NCI-H524 (cell line): ENCODE measurements around the gene RPL13.

Experiments used
- DNase-seq, 2 experiments: peaks; one replicate each; lab custom pipeline; 2025; lab: John Stamatoyannopoulos, UW

RPL13 gene

DNA sequence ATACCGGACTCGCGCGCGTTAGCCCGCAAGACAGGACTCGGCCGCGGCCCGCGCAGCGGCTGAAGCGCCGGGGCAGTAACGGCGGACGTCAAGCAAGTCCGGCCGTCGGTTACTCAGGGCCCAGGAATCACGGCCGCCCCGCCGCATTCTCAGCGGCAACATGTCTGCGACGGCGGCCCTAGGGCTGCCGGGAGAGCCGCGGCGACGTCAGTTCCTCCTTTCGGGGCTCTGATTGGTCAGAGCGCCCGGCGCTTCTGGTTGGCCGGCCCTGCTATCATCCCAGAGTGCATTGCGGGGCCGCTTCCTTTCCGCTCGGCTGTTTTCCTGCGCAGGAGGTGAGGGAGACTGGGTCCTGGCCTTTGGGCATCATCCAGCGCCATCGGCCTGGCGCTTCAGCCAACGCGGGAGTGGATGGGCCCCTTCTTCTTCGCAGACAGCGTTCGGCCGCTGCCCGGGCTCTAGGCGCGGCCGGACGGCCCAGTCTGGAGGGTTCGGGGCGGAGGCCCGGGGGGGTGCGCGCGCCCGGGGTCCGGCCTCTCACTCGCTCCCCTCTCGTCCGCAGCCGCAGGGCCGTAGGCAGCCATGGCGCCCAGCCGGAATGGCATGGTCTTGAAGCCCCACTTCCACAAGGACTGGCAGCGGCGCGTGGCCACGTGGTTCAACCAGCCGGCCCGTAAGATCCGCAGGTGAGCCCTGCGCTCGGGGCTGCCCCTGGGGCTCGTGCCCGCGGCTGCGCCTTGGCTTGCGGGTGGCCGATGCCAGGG is at the start of gene RPL13:
Gene RPL13, plus strand, starts transcription at position 305 of the 764 bp plus-strand sequence. Its CDS starts 278 bp downstream, at position 583.
- DNase-seq: peak; percentile 91 to 95

DNA sequence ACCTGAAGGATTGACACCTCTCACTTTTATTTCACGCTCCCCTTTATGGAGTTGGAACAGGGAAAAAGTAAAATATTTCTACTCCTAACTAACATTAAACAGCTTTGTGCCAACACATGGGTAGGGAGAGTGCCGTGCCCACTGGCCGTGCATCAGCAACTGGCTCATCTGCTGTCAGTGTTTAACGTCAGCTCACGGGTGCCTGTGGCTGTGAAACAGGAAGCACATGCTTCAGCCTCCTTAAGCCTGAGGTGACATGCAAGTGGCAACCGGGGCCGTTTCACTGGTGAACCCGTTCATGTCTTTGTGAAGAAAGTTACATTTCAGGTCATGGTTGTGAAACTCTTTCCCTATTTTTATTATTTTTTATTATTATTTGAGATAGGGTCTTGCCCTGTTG is 49.1 kb upstream of the RPL13 start:
- no peak for DNase-seq

- no peak for DNase-seq
These were observed 48.0 kb upstream of the RPL13 start for GRCh38 chr16:89512453-89512852.

GRCh38 chr16:89517128-89517527 is 43.4 kb upstream of the RPL13 start:
- DNase-seq: no peak

- DNase-seq: no peak
These were observed 40.6 kb upstream of the RPL13 start for GRCh38 chr16:89519881-89520280.

DNA sequence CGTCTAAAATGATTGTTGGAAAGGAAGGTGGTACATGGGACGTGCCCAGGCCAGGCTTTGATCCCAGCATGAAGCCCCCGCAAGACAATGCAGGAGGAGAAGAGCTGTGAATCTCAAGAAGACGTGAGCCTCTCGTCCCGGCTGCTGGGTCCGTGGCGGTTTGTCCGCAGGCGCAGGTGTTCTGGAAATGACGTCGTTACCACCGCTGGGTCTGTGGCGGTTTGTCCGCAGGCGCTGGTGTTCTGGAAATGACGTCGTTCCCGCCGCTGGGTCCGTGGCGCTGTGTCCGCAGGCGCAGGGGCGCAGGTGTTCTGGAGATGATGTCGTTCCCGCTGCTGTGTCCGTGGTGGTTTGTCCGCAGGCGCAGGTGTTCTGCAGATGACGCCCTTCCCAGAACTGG is 38.2 kb upstream of the RPL13 start:
- no peak for DNase-seq

DNA sequence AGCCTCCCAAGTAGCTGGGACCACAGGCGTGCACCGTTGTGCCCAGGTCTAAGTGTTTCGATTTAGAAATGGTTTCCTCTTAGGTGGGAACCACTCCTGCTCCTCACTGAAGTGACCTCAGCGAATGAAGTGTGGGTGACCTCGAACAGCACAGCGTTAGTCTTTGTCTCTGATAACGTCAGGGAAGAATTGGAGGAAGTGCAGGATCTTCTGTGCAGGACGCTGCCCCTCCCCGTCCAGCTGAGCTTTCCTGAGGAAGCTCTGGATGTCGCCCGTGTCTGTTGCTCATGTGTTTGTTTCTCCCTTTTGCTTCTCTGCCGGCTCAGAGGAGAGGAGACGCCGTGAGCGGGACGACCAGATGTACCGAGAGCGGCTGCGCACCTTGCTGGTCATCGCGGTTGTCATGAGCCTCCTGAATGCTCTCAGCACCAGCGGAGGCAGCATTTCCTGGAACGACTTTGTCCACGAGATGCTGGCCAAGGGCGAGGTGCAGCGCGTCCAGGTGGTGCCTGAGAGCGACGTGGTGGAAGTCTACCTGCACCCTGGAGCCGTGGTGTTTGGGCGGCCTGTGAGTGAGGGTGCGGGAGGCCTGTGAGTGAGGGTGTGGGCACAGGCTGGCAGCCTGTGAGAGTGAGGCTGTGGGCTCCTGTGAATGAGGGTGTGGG is 36.7 kb upstream of the RPL13 start:
- DNase-seq: no peak

DNA sequence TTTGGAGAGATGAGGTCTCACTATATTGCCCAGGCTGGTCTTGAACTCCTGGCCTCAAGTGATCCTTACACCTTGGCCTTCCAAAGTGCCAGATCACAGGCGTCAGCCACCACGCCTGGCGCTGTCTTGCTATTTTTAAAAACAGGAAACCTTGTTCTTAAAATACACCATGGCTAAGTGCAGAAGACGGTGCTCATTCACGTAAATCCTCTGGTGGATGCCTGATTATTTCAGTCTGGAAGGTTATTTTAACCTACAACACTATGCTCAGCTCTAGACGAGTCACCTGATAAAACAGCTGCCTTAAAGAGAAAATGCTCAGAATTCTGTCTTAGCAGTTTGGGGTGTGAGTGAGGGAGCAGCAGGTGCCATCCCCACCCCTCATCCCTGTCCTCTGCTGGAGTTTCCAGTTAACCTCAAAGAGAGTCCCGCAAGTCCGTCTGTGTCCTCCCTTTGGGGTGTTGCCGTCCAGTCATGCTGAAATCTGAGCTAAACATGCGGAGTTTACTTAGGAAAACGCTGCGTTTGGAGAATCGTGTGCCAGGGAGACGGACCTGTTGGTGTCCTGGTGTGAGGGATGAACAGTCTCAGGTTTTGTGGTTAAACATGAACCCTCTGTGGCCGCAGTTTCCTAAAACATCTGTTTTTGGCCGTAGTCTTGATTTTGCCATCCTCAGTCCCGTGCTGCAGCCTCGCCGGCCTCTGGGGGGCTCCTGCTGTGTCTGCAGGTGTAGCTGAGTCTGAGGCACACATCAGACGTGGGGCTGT is 35.2 kb upstream of the RPL13 start:
- DNase-seq: no peak

- DNase-seq: no peak
These were observed 31.4 kb upstream of the RPL13 start for GRCh38 chr16:89529097-89529496.

DNA sequence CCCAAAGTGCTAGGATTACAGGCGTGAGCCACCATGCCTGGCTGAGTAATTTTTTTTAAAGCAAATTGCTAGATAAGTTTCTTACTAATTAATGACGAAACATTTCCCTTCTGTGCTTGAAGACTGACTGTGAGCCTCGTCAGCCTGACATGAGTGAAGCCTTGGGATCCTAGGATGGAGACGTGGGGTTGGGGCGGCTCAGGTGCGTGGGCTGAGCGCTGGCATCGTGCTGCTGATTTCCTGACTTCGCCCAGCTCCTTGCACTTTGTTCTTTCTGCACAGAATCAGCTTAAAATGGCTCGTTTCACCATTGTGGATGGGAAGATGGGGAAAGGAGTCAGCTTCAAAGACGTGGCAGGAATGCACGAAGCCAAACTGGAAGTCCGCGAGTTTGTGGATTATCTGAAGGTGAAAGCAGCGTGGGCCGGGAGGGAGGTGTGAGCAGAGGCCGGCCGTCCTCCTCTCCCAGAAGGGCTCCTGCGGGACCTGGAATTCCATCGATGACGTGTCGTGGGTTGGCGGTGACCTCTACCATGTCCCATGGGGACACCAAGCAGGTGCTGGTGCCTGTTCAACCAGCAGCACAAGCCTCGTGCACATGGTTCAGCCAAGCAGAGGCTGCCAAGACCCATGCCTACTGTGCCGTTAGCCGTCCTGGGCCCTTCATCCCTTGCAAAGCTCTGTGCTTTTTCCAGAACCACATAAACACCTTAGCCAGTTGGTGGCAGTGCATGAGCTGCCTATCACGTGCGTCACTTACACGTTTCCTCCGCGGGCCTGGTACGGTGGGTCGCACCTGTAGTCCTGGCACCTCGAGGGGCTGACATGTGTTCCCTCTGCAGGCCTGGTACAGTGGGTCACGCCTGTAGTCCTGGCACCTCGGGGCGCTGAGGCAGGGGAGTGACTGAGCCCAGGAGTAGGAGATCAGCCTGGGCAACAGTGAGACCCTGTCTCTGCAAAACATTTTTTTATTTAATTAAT is 29.8 kb upstream of the RPL13 start:
- DNase-seq: no peak

DNA sequence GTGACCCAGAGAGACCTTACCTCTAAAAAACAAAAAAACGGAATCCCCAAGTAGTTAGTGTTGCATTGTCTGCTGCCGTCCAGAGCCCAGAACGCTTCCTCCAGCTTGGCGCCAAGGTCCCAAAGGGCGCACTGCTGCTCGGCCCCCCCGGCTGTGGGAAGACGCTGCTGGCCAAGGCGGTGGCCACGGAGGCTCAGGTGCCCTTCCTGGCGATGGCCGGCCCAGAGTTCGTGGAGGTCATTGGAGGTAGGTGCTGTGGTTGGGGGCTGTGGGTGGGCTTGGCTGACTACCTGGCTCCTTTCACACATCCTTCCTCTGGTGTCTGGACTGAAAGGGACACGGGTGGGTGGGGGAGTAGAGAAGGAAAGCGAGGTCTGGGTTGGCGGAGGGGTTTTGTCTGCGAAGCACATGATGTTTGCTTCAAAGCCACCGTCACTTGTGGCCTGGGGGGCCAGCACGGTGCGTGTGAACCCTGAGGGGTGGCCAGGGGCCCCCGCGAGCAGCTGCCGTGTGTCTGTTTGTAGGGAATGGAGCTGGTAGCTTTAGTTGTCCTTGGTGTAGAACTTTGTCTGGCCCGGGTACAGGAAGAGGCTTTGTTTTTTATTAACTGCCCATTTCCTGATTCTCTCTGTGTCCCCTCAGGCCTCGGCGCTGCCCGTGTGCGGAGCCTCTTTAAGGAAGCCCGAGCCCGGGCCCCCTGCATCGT is 28.5 kb upstream of the RPL13 start:
- DNase-seq: no peak

DNA sequence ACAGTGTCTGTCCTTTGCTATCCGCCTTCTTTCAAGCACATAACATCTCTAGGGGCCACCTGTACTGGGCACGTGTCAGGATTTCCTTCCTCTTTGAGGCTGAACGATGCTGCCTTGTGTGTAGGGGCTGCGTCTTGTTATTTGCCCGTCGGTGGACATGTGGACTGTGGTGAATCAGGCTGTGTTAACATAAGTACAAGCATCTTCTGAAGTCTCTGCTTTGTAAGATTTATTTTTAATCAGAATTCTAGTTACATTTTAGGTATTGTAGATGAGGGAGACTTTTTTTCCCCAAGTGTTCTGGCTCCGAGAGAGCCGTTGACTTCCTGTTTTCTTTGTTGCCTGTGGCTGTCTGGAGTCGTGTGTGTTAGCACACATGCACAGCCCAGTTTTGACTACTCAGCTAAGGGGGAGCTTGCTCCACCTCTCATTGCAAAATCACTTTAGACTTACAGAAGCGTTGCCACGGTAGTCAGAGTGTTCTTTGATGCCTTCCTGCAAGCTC is 26.2 kb upstream of the RPL13 start:
- DNase-seq: no peak

DNA sequence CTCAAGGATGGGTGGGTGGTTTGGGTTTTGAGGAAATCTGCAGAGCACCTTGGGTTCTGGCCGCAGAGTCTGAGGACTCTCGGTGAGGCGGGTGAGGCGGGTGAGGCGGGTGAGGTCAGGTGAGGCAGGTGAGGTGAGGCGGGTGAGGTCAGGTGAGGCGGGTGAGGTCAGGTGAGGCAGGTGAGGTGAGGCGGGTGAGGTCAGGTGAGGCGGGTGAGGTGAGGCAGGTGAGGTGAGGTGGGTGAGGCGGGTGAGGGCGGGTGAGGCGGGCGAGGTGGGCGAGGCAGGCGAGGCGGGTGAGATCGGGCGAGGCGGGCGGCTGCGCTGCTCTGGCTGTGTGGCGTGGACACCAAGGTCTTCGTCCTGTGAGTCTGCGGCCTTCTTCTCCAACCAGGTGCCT is 24.1 kb upstream of the RPL13 start:
- DNase-seq: no peak

- no peak for DNase-seq
These were observed 23.5 kb upstream of the RPL13 start for GRCh38 chr16:89536886-89537548.

- no peak for DNase-seq
These were observed 22.9 kb upstream of the RPL13 start for GRCh38 chr16:89537549-89537925.

DNA sequence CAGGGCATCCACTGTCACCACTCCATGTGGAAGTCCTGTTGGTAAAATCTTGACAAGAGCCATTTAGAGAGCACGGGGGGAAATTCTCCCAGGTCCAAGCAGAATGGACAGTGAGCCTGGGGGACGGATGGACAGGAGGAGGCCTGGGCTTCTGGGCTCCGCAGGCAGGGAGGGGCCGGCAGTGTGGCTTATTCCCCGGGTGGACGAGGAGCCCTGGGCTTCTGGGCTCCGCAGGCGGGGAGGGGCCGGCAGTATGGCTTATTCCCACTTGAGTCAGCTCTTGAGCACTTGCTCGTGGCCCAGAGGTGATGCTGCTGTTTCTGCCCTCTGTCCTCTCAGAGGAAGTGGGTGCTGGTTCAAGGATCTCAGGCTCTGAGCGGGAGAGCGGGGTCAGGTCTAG is 22.2 kb upstream of the RPL13 start:
- no peak for DNase-seq

- DNase-seq: no peak
These were observed 19.9 kb upstream of the RPL13 start for GRCh38 chr16:89540557-89540956.

GRCh38 chr16:89541792-89542191 is 18.7 kb upstream of the RPL13 start:
- no peak for DNase-seq

DNA sequence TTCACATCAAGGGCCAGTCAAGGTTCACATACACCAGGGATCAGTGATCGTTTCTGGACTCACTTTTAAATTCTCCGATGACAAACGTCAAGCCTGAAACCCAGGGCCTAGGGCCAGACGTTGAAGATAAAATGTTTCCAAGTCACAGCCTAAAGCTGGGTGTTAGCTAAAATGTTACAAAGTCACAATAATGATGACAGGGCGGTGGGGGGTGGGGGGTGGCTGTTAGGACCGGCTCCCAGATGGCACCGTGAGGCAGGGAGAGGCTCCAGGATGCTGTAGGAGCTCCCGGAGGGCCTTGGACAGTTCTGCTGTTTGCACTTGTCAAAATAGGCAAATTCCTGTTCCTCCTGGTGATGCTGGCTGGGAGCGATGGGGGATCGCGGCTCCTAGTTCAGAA is 16.4 kb upstream of the RPL13 start:
- DNase-seq: no peak

DNA sequence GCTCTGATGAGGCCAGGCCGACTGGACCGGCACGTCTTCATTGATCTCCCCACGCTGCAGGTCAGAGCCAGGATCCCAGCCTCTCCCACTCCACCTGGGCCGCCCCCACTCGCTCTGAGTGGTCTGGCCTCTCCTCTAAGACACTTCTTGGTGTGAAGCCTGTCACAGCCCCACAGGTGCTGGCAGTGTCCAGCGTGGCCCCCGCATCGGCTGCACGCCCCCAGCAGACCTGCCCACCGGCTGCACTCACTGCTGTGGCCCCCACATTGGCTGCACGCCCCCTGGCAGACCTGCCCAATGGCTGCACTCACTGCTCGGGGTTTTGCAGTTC is 15.8 kb upstream of the RPL13 start:
- DNase-seq: no peak
